Neural cell (in vitro differentiated cells): ENCODE results near the gene GPSM3. TPM values are rescaled to one million over a fixed set of nuclear protein-coding genes. Genes with fewer than 3 reads are reported as not detected.

Source experiments
- H2AFZ ChIP-seq: fragments of 200-600, 300-800 bp; sonication (generic), shearing (Covaris generic); 2 replicates; pipeline ENCODE4 v1.6.0; 2014; ENCODE audit warnings: low read depth, mild to moderate bottlenecking, antibody characterized with exemption, low read length, moderate library complexity
- H3F3A ChIP-seq: fragments of 200-600 bp; shearing (Covaris generic); 2 replicates; pipeline ENCODE4 v1.6.1; 2016; ENCODE audit warnings: mild to moderate bottlenecking, moderate library complexity, mixed read lengths, antibody characterized with exemption, low read length; ENCODE audit not compliant: insufficient read depth, poor library complexity, severe bottlenecking
- H3K27ac ChIP-seq: fragments of 200-600, 300-800 bp; sonication (generic), shearing (Covaris generic); 2 replicates; pipeline ENCODE4 v1.5.1; 2014; ENCODE audit warnings: mild to moderate bottlenecking, low read length, moderate library complexity
- H3K27me3 ChIP-seq: fragments of 300-800, 200-600 bp; sonication (generic), shearing (Covaris generic); 2 replicates; pipeline ENCODE4 v1.6.0; 2014; ENCODE audit warnings: mild to moderate bottlenecking, low read depth, low read length, moderate library complexity; ENCODE audit not compliant: insufficient read depth
- H3K36me3 ChIP-seq: fragments of 300-800, 200-600 bp; sonication (generic), shearing (Covaris generic); 2 replicates; pipeline ENCODE4 v1.5.1; 2014; ENCODE audit warnings: mild to moderate bottlenecking, antibody characterized with exemption, low read length, moderate library complexity; ENCODE audit not compliant: insufficient read depth
- H3K4me2 ChIP-seq: fragments of 300-800, 200-600 bp; sonication (generic), shearing (Covaris generic); 2 replicates; pipeline ENCODE4 v1.6.0; 2014; ENCODE audit warnings: mild to moderate bottlenecking, low read length
- H3K4me3 ChIP-seq: fragments of 300-800, 200-600 bp; sonication (generic), shearing (Covaris generic); 2 replicates; pipeline ENCODE4 v1.5.1; 2014; ENCODE audit warnings: mild to moderate bottlenecking, low read length, moderate library complexity
- H3K79me2 ChIP-seq: fragments of 200-600 bp; shearing (Covaris generic); replicated peaks from 2 replicates; pipeline ENCODE4 v1.6.0; 2014; ENCODE audit warnings: mild to moderate bottlenecking, low read length, moderate library complexity; ENCODE audit not compliant: insufficient read depth
- H3K9ac ChIP-seq: fragments of 300-800, 200-600 bp; sonication (generic), shearing (Covaris generic); 2 replicates; pipeline ENCODE4 v1.6.1; 2016; ENCODE audit warnings: mild to moderate bottlenecking, low read length, mixed read lengths
- H3K9me2 ChIP-seq: fragments of 200-600 bp; shearing (Covaris generic); 2 replicates; pipeline ENCODE4 v1.6.1; 2016; ENCODE audit warnings: mild to moderate bottlenecking, low read length, mixed read lengths; ENCODE audit not compliant: insufficient read depth
- H3K9me3 ChIP-seq: fragments of 200-600, 300-800 bp; sonication (generic), shearing (Covaris generic); 2 replicates; pipeline ENCODE4 v1.6.1; 2016; ENCODE audit warnings: mild to moderate bottlenecking, mixed run types, low read length, moderate library complexity, mixed read lengths
- H4K20me1 ChIP-seq: fragments of 200-600 bp; shearing (Covaris generic); 2 replicates; pipeline ENCODE4 v1.6.1; 2016; ENCODE audit warnings: mild to moderate bottlenecking, mixed run types; ENCODE audit not compliant: insufficient read depth
- EP300 ChIP-seq: fragments of 450-650 bp; conservative IDR thresholded peaks from 2 replicates; pipeline ENCODE4 v1.6.1; 2014; ENCODE audit warnings: antibody characterized with exemption, mild to moderate bottlenecking, moderate library complexity; ENCODE audit not compliant: poor library complexity, severe bottlenecking
- EZH2 ChIP-seq: fragments of 200-600, 300-800 bp; shearing (Covaris generic), sonication (generic); IDR thresholded peaks from 2 replicates; pipeline ENCODE4 v1.6.1; 2014; ENCODE audit warnings: antibody characterized with exemption, low read length, borderline replicate concordance, mild to moderate bottlenecking; ENCODE audit not compliant: insufficient read depth, poor library complexity, severe bottlenecking
- MXI1 ChIP-seq: fragments of 450-650 bp; conservative IDR thresholded peaks from 2 replicates; pipeline ENCODE4 v1.6.1; 2014; ENCODE audit warnings: antibody characterized with exemption, mild to moderate bottlenecking; ENCODE audit not compliant: poor library complexity, severe bottlenecking
- POLR2AphosphoS5 ChIP-seq: IDR thresholded peaks from 2 replicates; pipeline ENCODE4 v1.6.1; 2012
- RAD21 ChIP-seq: fragments of 450-650 bp; conservative IDR thresholded peaks from 2 replicates; pipeline ENCODE4 v1.6.1; 2014; ENCODE audit warnings: antibody characterized with exemption, mild to moderate bottlenecking, moderate library complexity
- TAF1 ChIP-seq: IDR thresholded peaks from 2 replicates; pipeline ENCODE4 v1.6.1; 2012; ENCODE audit warnings: low read depth
- polyA plus RNA-seq: library from polyadenylated mRNA; depleted of rRNA; stranded (reverse); fragments of >200 nt; gene quantifications from 2 replicates; pipeline ENCODE4 v1.2.3, GENCODE V29; 2014

The GPSM3 gene
- polyA plus RNA-seq, 1 donor from 2014 or later, result 1.2 TPM

- H2AFZ ChIP-seq, result no peak within 1 kb of the TSS
- H3K79me2 ChIP-seq, result peaks cover 9% of the 10 kb centered on the region
- H3F3A ChIP-seq, result no peaks in the 10 kb centered on the region
- H3K9me3 ChIP-seq, result no peaks in the 10 kb centered on the region
- TF ChIP-seq EP300 (no peak), POLR2AphosphoS5 (no peak)
- no peaks in the 10 kb centered on the region for H4K20me1 ChIP-seq
- H3K4me2 ChIP-seq, result peak within 1 kb of the TSS; percentile 88
- peak within 1 kb of the TSS; percentile 79 for H3K4me3 ChIP-seq
- H3K9me2 ChIP-seq, result no peaks in the 10 kb centered on the region
- H3K9ac ChIP-seq, result peak within 1 kb of the TSS; percentile 86
- H3K36me3 ChIP-seq, result no peaks in the 10 kb centered on the region
- H3K27ac ChIP-seq, result peak within 1 kb of the TSS; percentile 93
- peaks cover 47% of the 10 kb centered on the region for H3K27me3 ChIP-seq
These were observed 40.3 kb downstream of the GPSM3 start, which contains the start of gene PRRT1 for GRCh38 chr6:32151863-32152768. TSS of gene PRRT1 (minus strand) at chr6:32151939. CDS start at chr6:32151827, 112 bp downstream.

GRCh38 chr6:32151181-32151862 is 41.1 kb downstream of the GPSM3 start:
- Histone ChIP-seq H3K4me2 (peak overlapping the region; percentile 51), H3K79me2 (peaks cover 9% of the 10 kb centered on the region), H3K9ac (peak overlapping the region; percentile 53), H3K27me3 (peaks cover 47% of the 10 kb centered on the region), H4K20me1 (no peaks in the 10 kb centered on the region), H3K36me3 (no peaks in the 10 kb centered on the region), H2AFZ (no peak overlapping the region), H3K9me2 (no peaks in the 10 kb centered on the region), H3K9me3 (no peaks in the 10 kb centered on the region), H3F3A (no peaks in the 10 kb centered on the region), H3K27ac (no peak overlapping the region), H3K4me3 (peak overlapping the region; percentile 79)
- TF ChIP-seq POLR2AphosphoS5 (no peak), EZH2 (no peak), EP300 (no peak), TAF1 (no peak), RAD21 (no peak), MXI1 (peak; percentile 39)

- no peak overlapping the region for H2AFZ ChIP-seq
- H3K4me3 ChIP-seq, result peak overlapping the region; percentile 79
- H3K9me2 ChIP-seq, result no peaks in the 10 kb centered on the region
- peak overlapping the region; percentile 9 for H3K9ac ChIP-seq
- no peaks in the 10 kb centered on the region for H3K9me3 ChIP-seq
- H4K20me1 ChIP-seq, result no peaks in the 10 kb centered on the region
- H3K27ac ChIP-seq, result no peak overlapping the region
- H3K27me3 ChIP-seq, result peaks cover 47% of the 10 kb centered on the region
- TF ChIP-seq MXI1, result no peak
- H3K4me2 ChIP-seq, result no peak overlapping the region
- no peaks in the 10 kb centered on the region for H3K36me3 ChIP-seq
- no peaks in the 10 kb centered on the region for H3F3A ChIP-seq
- peaks cover 6% of the 10 kb centered on the region for H3K79me2 ChIP-seq
These were observed 42.2 kb downstream of the GPSM3 start for GRCh38 chr6:32149932-32150870.
